K562 (cell line): ENCODE measurements around the gene ZNF169. TPM values are rescaled to one million over a fixed set of nuclear protein-coding genes. Genes with fewer than 3 reads are reported as not detected.
A peak's percentile ranks its signal among the peaks of the same experiment; 100 is the strongest.

Experiments used
- AFF1 ChIP-seq, 2 experiments: fragments of 450-650 bp; IDR thresholded peaks; 2 replicates each; pipeline ENCODE4 v1.6.1; 2018; ENCODE audit warnings: mild to moderate bottlenecking in 2 of 2, low read depth in 1 of 2; ENCODE audit not compliant: partially characterized antibody in 2 of 2
- ATF1 ChIP-seq, 2 experiments: fragments of 450-650 bp in 1 of 2; IDR thresholded peaks; 2 replicates each; pipeline ENCODE4 v1.6.1; 2016; ENCODE audit warnings: missing compliant biosample characterization in 1 of 2, missing genetic modification characterization in 1 of 2
- ATF7 ChIP-seq: fragments of 450-650 bp; IDR thresholded peaks from 2 replicates; pipeline ENCODE4 v1.7.1; 2014; ENCODE audit warnings: mild to moderate bottlenecking, moderate library complexity
- BRF1 ChIP-seq: IDR thresholded peaks from 3 replicates; pipeline ENCODE4 v1.6.1; 2011; ENCODE audit warnings: borderline replicate concordance, mild to moderate bottlenecking; ENCODE audit not compliant: insufficient read length; ENCODE audit errors: extremely low read depth
- GABPA ChIP-seq: fragments of 200-800 bp; sonication (Bioruptor generic); conservative IDR thresholded peaks from 2 replicates; pipeline ENCODE4 v1.6.1; 2016; ENCODE audit warnings: low read depth, missing genetic modification characterization, missing compliant biosample characterization
- GTF2A2 ChIP-seq: IDR thresholded peaks from 2 replicates; pipeline ENCODE4 v1.6.1; 2016; ENCODE audit warnings: mild to moderate bottlenecking, missing genetic modification characterization, missing compliant biosample characterization
- PRDM10 ChIP-seq: fragments of 450-650 bp; IDR thresholded peaks from 2 replicates; pipeline ENCODE4 v1.6.1; 2018; ENCODE audit not compliant: partially characterized antibody
- RAD51 ChIP-seq: fragments of 450-650 bp; IDR thresholded peaks from 2 replicates; pipeline ENCODE4 v1.7.1; 2016; ENCODE audit warnings: low read depth, mild to moderate bottlenecking, borderline replicate concordance
- RBBP5 ChIP-seq: fragments of 200-600 bp; sonication (generic); IDR thresholded peaks from 2 replicates; pipeline ENCODE4 v1.6.1; 2012; ENCODE audit warnings: borderline replicate concordance, mild to moderate bottlenecking, low read length, control low read depth, inconsistent platforms; ENCODE audit not compliant: insufficient read depth, poor library complexity, severe bottlenecking
- TEAD1 ChIP-seq, 2 experiments: fragments of 450-650 bp in 1 of 2; sonication (generic) in 1 of 2; formaldehyde crosslinking; IDR thresholded peaks; 2 replicates each; pipeline versions ENCODE4 v1.4.0 to v1.8.0; 2020 to 2022; ENCODE audit warnings: mild to moderate bottlenecking in 2 of 2, missing genetic modification reagents in 1 of 2
- TOE1 ChIP-seq, 2 experiments: fragments of 450-650 bp in 1 of 2; sonication (generic) in 1 of 2; formaldehyde crosslinking in 1 of 2; IDR thresholded peaks; 2 replicates each; pipeline versions ENCODE4 v1.7.1 to v1.8.0; 2016 to 2022; ENCODE audit warnings: borderline replicate concordance in 2 of 2, mild to moderate bottlenecking in 2 of 2, antibody characterized with exemption in 1 of 2, inconsistent platforms in 1 of 2, low read depth in 1 of 2, missing genetic modification reagents in 1 of 2, moderate library complexity in 1 of 2
- TSC22D4 ChIP-seq: fragments of 450-650 bp; IDR thresholded peaks from 2 replicates; pipeline ENCODE4 v1.6.1; 2016; ENCODE audit warnings: missing genetic modification characterization, missing biosample characterization, control low read depth
- ZMIZ1 ChIP-seq, 2 experiments: fragments of 150-350 bp in 1 of 2; IDR thresholded peaks; 2 replicates each; pipeline ENCODE4 v1.6.1; 2012 to 2016; ENCODE audit warnings: low read depth in 2 of 2, low read length in 2 of 2, mild to moderate bottlenecking in 1 of 2, moderate library complexity in 1 of 2
- polyA plus RNA-seq, 8 experiments: library from polyadenylated mRNA; depleted of rRNA in 4 of 8; stranded (reverse) in 5 of 8; unstranded in 3 of 8; fragments of >200 nt; fragmentation: Nextera tagmentation in 2 of 8; fragmentation: Illumina TruSeq in 1 of 8; extraction: Ambion mirVana in 2 of 8; extraction: Trizol in 1 of 8; gene quantifications; 2 replicates each; pipeline versions ENCODE4 v1.2.1 to v1.2.3, GENCODE V29; 2011 to 2014; ENCODE audit warnings: inconsistent platforms in 1 of 8, missing spikeins in 1 of 8
- total RNA-seq, 7 experiments: library from RNA; depleted of rRNA in 6 of 7; stranded (reverse); fragments of >200 nt in 6 of 7; fragmentation: Illumina TruSeq in 2 of 7; extraction: Trizol in 2 of 7; gene quantifications; 2 replicates each; pipeline versions ENCODE4 v1.2.1 to v1.2.3, GENCODE V29; 2011 to 2021; ENCODE audit warnings: low replicate concordance in 1 of 7

Gene ZNF169
- total and polyA plus RNA-seq, 9 of the 15 experiments (the other 6 are each of a cell fraction or from before 2014, with no cell fraction given), result 2.0 to 16.2 (median 5.6) TPM

- TF ChIP-seq ZMIZ1 (IDR thresholded peaks at IDR 0.05; ENCODE audit: low read depth in 2 of 2, low read length in 2 of 2) (no peak), GTF2A2 (tag) (no peak), TEAD1 (CRISPR knock-in tag; IDR thresholded peaks at IDR 0.05) (peak; percentile 94 to 99), GABPA (tag) (peak; percentile 70), ATF1 (CRISPR knock-in tag; IDR thresholded peaks at IDR 0.05) (no peak), ATF1 (tag; IDR thresholded peaks at IDR 0.05) (peak; percentile 83), RBBP5 (peak; percentile 45), TSC22D4 (no peak), TOE1 (IDR thresholded peaks at IDR 0.05; ENCODE audit: borderline replicate concordance) (peak; percentile 14; the same call in 1 of the 2 replicates), TOE1 (CRISPR knock-in tag; IDR thresholded peaks at IDR 0.05; ENCODE audit: borderline replicate concordance, low read depth) (no peak), RAD51 (peak; percentile 7; the same call in 1 of the 2 replicates), BRF1 (no peak), AFF1 (IDR thresholded peaks at IDR 0.05; ENCODE audit: low read depth in 1 of 2, partially characterized antibody in 2 of 2) (peak in 1 of 2 experiments; percentile 95), PRDM10 (peak; percentile 35), ATF7 (peak; percentile 57; the same call in 1 of the 2 replicates)
These were observed at the start of gene ZNF169 (continued) for GRCh38 chr9:94259077-94259862.
